CD4-positive, alpha-beta T cell treated with Interleukin-6 at 100 ng/mL for 8 hours (primary cell): ENCODE results near the gene ADAMTS19.
"Not testable (repeated sequence)": the region's sequence is repeated elsewhere in the genome, so short reads cannot be mapped to it uniquely, and the experiment has no call there.

Source experiments
- DNase-seq: peaks from one replicate; pipeline ENCODE4 v3.0.0-alpha.2; 2020; ENCODE audit warnings: mixed read lengths, low spot score

Gene ADAMTS19, protein sequence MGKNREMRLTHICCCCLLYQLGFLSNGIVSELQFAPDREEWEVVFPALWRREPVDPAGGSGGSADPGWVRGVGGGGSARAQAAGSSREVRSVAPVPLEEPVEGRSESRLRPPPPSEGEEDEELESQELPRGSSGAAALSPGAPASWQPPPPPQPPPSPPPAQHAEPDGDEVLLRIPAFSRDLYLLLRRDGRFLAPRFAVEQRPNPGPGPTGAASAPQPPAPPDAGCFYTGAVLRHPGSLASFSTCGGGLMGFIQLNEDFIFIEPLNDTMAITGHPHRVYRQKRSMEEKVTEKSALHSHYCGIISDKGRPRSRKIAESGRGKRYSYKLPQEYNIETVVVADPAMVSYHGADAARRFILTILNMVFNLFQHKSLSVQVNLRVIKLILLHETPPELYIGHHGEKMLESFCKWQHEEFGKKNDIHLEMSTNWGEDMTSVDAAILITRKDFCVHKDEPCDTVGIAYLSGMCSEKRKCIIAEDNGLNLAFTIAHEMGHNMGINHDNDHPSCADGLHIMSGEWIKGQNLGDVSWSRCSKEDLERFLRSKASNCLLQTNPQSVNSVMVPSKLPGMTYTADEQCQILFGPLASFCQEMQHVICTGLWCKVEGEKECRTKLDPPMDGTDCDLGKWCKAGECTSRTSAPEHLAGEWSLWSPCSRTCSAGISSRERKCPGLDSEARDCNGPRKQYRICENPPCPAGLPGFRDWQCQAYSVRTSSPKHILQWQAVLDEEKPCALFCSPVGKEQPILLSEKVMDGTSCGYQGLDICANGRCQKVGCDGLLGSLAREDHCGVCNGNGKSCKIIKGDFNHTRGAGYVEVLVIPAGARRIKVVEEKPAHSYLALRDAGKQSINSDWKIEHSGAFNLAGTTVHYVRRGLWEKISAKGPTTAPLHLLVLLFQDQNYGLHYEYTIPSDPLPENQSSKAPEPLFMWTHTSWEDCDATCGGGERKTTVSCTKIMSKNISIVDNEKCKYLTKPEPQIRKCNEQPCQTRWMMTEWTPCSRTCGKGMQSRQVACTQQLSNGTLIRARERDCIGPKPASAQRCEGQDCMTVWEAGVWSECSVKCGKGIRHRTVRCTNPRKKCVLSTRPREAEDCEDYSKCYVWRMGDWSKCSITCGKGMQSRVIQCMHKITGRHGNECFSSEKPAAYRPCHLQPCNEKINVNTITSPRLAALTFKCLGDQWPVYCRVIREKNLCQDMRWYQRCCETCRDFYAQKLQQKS

DNA sequence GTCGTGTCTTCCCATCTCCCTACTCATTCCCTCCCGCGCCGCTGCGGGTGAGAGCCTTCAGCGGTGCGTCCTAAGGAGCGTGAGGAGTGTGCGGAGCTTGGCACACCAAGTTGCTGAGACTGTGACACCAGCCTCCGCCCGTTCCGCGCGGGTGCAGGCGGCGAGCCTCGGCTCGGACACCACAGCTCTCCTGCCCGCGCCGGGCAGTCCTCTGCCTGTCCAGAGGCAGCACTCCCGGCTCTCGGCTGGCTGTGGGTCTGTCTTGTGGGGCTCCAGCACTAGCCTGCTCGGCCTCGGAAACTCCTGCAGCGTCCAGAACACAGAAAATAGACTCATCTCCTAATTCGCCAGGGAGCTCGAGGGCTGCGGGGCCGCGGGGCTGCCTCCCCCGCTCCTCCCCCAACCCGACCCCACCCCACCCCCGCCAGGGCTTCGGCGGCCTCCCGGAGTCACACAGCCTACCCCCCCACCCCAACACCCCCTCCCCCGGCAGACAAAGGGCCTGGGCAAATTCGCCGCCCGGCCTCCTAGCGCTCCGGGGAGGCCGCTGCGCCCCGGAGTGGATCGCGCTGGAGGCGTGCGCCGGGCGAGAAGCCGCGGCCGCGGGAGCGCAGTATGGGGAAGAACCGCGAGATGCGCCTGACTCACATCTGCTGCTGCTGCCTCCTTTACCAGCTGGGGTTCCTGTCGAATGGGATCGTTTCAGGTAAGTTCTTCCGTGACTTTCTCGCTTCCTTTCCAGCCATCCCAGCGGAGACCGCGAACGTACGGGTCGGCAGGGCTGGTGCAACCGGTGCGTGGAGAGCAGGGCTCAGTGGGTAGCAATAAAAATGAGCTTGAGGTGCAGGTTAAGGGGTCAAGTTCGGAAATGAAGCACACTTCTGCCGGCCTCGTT is at the start of gene ADAMTS19:
Gene ADAMTS19 (plus strand): TSS at position 522 of the 895 bp plus-strand sequence. CDS start 94 bp downstream, at position 616.
- DNase-seq = no peak

DNA sequence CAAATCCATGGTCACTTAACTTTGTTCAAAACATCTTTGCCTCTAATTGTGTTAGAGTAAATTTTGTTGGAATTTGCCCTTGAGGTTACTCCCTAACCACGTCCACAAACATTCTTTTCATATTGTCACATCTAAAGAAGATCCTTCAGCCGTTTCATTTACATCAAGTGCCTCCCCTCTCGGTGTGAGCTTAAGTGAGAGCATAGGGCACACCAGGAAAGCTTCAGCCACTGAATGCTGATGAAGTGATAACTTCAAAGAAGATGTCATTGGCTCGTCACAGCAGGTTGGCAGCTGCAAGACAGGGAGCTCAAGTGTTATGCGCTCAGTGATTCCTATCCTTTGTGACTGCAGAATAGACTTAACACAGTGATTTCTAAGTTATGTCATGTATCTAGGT is 49.6 kb upstream of the ADAMTS19 start:
- DNase-seq = no peak

DNA sequence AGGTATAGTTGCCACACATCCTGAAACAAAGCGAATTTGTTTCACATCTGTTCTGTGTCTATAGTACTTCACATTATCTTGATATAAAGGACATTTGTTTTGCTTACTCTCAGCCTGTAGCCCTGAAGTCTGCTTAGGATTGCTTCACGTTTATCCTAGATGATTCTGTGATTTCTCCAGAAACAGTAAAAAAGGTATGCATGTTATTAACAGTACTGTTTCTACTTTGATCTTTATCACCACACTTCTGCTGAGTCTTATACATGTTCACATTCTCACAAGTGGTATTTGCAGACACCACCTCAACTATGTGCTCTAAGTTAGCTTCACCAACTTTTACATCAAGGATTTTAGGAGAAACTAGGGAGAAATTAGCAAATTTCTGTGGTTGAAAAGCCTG is 47.4 kb upstream of the ADAMTS19 start:
- DNase-seq = no peak

DNA sequence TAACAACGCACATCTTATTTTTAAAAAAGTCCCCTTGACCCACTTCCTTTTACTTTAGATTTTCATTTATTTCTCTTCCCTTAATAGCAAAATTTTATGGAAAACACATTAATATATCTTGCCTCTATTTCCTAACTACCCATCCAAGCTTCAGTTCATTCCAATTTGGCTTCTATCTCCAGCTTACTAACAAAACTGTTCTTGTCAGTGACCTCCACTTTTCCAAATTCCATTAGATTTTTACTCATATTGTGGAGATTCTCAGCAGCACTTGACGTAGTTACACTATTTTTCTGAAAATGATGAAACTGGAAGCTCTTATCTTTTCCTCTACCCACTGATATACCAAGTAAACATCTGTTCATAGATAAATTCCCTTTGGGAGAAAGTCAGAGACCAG is 46.5 kb upstream of the ADAMTS19 start:
- no peak for DNase-seq

DNA sequence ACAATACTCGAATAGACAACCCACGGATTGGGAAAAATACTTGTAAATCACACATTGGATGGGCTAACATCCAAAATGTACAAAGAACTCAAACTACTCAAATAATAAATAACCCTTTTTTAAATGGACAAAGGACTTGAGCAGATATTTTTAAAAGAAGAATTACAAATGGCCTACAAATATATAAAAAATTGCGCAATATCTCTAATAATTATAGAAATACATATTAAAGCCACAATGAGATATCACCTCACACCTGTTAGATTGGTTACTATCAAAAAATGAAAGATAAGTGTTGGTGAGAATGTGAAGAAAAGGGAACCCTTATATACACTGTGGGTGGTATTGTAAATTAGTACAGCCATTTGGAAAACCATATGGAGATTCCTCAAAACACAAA is 40.8 kb upstream of the ADAMTS19 start:
- no peak for DNase-seq

DNA sequence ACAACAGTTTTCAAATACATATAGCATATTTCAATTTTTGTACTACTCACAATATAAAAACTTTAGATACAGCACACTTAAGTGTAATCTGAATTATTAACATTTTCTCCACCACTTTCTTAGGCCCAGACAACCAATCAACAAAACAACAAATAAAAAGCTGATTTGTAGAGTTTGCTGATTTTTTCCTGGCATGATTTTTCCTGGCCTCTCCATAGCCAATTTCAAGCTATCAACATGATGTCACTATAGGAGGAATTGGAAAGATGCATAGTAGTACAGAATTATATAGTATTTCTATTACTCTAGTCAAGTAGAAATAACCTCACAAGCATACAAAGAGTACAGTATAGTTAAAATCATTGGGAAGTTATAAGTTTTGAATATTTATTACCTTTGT is 35.1 kb upstream of the ADAMTS19 start:
- DNase-seq = no peak

DNA sequence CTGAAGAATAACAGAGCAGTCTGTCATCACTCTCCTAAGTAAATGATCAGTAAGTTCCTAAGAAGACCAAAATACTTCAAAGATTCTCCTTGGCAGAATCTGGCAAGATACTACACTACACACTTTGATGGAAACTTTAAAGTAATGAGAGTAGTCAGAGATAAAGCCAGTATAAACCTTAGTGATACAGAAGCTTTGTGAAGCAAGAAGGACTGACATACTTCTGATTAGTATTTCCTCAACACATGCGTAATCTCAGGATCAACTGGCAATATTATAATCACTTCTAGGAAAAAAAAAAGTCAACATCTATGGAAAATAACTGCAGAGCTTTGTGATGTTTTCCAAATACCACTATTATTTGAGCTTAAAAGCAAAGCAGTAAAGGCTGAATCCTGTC is 34.0 kb upstream of the ADAMTS19 start:
- DNase-seq = no peak

DNA sequence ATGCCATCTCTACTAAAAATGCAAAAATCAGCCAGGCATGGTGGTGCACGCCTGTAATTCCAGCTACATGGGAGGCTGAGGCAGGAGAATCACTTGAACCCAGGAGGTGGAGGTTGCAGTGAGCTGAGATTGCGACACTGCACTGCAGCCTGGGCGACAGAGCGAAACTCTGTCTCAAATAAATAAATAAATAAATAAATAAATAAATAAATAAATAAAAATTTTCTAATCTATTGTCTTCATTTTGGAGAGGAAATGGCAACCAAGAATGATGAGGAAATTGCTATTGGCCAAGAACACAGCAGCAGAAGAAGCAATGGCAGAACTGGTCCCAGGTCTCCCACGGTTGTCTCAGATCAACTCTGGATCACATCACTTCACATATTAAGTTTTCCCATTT is 31.5 kb upstream of the ADAMTS19 start:
- DNase-seq = not testable (repeated sequence)

DNA sequence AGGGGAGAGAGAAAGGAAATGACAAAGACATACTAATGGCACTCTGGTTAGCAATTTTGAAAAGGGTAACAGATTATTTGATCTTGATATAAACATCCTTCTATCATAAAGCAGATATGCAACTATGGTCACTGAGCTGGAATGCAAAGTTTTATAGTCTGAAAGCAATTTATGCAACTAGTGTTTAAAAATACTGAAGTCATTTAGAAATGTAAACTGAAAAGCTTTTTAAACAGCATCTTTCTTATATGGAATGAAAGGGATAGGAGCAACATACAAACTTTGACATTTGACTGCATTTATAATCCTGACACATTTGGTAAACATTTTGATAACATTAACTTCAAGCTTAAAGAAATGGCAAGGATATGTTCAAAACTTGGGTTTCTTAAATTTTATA is 28.7 kb upstream of the ADAMTS19 start:
- no peak for DNase-seq

DNA sequence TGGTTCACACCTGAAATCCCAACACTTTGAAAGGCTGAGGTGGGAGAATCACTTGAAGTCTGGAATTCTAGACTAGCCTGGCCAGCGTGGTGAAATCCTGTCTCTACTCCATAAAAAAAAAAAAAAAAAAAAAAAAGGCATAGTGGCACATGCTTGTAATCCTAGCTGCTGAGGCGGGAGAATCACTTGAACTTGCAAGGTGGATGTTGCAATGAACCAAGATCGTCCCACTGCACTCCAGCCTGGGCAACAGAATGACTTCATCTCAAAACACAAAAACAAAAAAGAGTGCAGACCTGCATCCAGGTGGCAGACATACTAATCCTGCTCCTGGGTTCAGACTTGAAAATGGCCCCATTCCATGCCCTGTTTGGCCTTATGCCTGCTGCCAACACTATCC is 21.8 kb upstream of the ADAMTS19 start:
- no peak for DNase-seq

DNA sequence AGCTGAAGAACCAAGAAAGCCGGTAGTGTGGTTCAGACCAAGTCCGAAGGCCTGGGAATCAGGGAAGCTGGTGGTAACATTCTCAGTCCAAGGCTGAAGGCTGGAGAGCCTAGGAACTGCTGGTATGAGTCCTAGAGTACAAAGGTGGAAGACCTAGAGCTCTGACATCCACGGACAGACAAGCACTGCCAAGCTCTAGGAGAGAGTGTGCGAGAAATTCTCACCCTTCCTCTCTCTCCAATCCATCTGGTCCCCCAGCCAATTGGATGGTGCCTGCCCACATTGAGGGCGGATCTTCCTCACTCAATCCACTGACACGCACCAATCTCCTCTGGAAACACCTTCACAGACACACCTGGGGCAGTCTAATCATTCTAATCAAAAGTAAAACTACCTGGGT is 19.7 kb upstream of the ADAMTS19 start:
- no peak for DNase-seq

DNA sequence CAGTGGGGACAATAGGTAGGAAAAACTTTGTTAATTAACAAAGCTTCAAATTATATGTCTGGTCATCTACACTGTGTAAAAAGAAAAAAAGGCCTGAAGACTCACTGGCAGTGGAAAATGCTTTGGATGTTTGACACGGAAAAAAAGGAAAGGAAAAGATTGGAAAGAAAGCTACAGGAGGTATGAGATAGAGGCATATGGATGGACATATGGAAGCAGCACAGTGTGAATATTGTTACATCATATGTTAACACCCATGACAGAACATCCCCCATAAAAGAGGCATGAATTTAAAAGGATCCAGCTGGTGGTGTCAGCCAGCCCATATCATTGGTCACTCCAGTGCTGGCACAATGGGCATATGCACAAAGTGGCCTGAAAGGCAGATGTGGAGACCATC is 19.0 kb upstream of the ADAMTS19 start:
- DNase-seq = no peak

DNA sequence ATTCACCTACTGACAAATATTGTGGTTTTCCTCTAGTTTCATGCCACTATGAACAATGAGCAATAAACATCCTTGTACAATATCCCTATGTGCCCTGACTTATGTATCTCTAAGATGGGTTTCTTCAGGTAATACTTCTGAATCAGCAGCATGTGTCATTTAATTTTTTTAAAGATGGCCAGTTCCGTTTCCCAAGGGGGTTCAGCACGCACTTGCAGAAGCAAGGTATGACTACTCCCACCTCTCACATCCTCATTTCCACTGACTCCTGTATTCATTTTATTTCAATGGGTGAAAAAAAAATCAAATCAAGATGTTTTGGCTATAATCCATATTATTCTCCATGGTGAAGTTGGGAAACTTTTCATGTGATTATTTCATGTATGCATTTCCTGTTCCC is 14.7 kb upstream of the ADAMTS19 start:
- no peak for DNase-seq

DNA sequence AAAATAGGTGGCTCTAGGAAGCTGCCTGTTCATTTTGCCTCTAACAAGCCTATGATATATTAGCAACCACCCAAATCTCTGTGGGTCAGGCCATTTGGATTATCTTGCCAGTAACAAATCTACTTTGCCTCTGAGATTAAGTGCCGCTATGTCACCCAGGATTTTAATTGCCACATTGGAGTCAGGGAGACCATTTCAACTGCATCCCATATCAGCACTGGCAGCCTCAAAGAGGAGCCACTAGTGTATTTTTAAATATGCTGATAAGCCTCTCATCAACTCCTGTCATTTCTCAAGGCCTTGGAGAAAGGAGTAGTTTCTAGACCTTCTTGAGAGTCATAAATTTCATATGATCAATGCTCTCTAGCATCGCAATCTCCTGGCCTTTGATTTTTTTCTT is 12.1 kb upstream of the ADAMTS19 start:
- DNase-seq = no peak

DNA sequence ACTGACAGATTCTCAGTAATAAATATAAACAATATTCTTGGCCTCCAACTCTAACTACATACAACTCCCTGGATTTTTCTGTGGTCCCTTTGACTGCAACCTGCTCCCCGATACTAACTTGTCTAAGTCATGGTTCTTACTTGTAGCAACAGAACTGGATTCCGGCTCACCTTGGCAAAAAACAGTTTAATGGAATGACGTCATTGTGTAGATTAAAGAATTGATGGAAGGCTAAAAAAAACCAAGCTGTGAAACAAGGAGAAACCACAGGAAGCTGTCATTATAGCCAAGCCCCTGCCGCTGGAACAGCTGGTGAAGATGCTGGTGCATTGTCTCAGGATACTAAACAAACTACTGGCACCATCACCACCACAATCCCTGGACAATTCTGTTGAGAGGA is 11.4 kb upstream of the ADAMTS19 start:
- DNase-seq = no peak

DNA sequence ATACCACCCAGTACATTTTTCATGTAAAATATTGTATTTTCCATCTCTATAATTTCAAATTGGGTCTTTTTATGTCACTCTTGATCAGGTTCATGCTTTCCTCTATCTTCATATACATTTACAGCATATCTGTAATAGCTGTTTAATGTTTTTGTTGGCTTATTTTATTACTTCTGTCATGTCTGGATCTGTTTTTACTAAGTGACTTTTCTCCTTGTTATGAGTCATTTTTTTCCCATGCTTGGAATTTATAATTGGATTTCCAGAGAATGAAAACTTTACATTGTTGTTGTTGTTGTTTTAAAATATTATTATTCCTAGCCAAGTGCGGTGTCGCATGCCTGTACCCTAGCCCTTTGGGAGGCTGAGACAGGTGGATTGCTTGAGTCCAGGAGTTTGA is 5.6 kb upstream of the ADAMTS19 start:
- no peak for DNase-seq

DNA sequence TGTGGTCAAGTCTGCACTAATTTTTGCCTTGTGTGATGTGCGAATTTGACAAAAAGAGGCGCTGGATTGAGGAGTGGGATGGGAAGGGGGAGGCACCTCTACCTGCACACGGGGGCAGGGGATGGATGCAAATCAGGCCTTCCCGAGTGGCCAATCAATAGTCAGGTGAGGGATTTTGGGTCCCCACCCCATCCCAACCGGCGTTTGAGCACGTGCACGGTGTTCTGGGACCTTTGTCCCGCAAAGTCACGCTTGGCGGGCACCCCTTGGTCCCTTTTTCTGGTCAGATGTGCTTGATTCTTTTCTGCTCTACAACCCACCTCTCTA is 685 bp upstream of the ADAMTS19 start:
- no peak for DNase-seq

DNA sequence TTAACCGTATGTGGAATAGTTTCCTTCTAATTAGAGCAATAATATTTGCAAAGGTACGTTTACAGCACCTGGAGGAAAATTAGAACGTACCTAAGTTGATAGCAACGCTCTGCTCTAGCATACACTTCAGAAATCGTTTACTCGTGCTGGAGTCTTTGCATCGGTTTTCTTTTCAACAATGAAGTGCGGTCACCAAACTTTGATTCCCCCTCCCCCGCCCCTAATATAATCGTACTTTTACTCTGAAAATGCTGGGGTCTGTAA is 506 bp downstream of the ADAMTS19 start:
- no peak for DNase-seq

DNA sequence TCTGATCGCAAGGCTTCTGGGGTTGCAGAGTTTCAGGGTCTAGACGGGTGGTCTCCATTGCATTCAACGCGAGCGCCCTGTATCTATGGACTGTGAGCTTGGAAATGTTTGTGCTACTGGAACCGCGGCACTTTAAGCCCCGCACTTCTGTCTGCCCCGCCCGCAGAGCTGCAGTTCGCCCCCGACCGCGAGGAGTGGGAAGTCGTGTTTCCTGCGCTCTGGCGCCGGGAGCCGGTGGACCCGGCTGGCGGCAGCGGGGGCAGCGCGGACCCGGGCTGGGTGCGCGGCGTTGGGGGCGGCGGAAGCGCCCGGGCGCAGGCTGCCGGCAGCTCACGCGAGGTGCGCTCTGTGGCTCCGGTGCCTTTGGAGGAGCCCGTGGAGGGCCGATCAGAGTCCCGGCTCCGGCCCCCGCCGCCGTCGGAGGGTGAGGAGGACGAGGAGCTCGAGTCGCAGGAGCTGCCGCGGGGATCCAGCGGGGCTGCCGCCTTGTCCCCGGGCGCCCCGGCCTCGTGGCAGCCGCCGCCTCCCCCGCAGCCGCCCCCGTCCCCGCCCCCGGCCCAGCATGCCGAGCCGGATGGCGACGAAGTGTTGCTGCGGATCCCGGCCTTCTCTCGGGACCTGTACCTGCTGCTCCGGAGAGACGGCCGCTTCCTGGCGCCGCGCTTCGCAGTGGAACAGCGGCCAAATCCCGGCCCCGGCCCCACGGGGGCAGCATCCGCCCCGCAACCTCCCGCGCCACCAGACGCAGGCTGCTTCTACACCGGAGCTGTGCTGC is 1.0 kb downstream of the ADAMTS19 start:
- DNase-seq = no peak

DNA sequence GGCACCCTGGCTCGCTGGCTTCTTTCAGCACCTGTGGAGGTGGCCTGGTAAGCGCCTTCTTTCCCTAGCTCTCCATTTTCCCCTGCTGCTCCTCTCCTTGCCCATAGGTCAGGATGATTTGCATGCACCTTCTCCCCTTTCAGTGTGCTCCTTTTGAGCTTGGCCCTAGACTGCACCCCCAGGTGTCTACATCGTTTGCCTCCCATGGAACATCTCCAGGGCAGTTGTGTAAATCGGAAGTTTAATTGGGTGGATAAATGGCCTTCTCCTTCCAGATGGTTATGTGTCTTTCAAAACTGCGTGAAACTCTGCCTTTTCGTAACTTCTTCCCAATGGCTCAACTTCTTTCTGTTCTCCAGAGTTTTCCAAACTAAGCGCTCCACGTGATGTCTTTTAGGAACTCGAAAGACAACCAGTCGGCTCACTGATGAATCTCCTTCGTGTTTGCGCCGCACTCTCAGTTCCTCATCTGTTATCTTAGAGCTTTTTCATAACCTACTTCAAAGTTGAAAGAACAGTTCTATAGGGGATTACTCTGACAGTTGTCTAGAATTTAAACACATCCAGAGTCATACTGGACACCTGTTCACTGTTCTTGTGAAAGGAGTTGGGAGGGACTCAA is 1.7 kb downstream of the ADAMTS19 start:
- DNase-seq = no peak
